ENCODE measurements around the gene KPNA1. TPM values are rescaled to one million over a fixed set of nuclear protein-coding genes. Genes with fewer than 3 reads are reported as not detected.

Gene KPNA1
- total and polyA plus RNA-seq, 11 donors: 13.5 to 127 (median 72.1) TPM

- intact Hi-C loops (cut with DNase I): no loop called here
- Histone ChIP-seq H3K9me3 (no peaks in the 10 kb centered on the region), H3K27ac (no peak overlapping the region), H3K4me3 (no peak overlapping the region), H3K4me1 (peaks cover 0 to 4% (median 0%) of the 10 kb centered on the region in 12 donors), H3K27me3 (no peaks in the 10 kb centered on the region), H3K36me3 (peaks cover 0 to 35% (median 18%) of the 10 kb centered on the region in 9 donors)
- no peak for TF ChIP-seq POLR2A (IDR thresholded peaks at IDR 0.05)
- no peak for TF ChIP-seq CTCF (IDR thresholded peaks at IDR 0.05)
- no peak for ATAC-seq
- WGBS, 4 donors: 98 to 100% (median 100%) methylated on average over 1 of the region's 1 CpG
- no peak for DNase-seq
These were observed 140.7 kb downstream of the KPNA1 start for GRCh38 chr3:122374034-122374433.

Other genes starting within 250 kb of the KPNA1 start
- 1 to 10 TPM in 3 of 9 donors, under 1 TPM in 5, not detected in 1; 0.33 to 8.9 (median 0.86) TPM for gene CSTA, start 189.7 kb downstream of the KPNA1 start, total RNA-seq
- gene CSTA, start 189.7 kb downstream of the KPNA1 start, polyA plus RNA-seq: 1 to 10 TPM in 1 of 2 donors, under 1 TPM in 1; 0.95 to 3.0 TPM
- gene MIX23, start 131.7 kb downstream of the KPNA1 start, total RNA-seq: 10 to 100 TPM; 15.1 to 37.6 (median 22.4) TPM
- gene MIX23, start 131.7 kb downstream of the KPNA1 start, polyA plus RNA-seq: 10 to 100 TPM; 44.9 to 73.8 TPM
- 100 to 1,000 TPM in 6 of 9 donors, 10 to 100 TPM in 3; 46.7 to 135 (median 108) TPM for gene FAM162A, start 130.8 kb downstream of the KPNA1 start, total RNA-seq
- gene FAM162A, start 130.8 kb downstream of the KPNA1 start, polyA plus RNA-seq: 100 to 1,000 TPM; 109 to 269 TPM
- gene WDR5B, start 98.9 kb downstream of the KPNA1 start, total RNA-seq: 1 to 10 TPM; 1.8 to 4.9 (median 2.9) TPM
- gene WDR5B, start 98.9 kb downstream of the KPNA1 start, polyA plus RNA-seq: 1 to 10 TPM; 1.3 to 2.0 TPM
- gene PARP9, start 49.4 kb upstream of the KPNA1 start, total RNA-seq: 10 to 100 TPM in 8 of 9 donors, 1 to 10 TPM in 1; 8.5 to 73.0 (median 15.1) TPM
- gene PARP9, start 49.4 kb upstream of the KPNA1 start, polyA plus RNA-seq: 1 to 10 TPM; 8.2 to 8.8 TPM
- gene DTX3L, start 49.4 kb upstream of the KPNA1 start, total RNA-seq: 10 to 100 TPM; 10.2 to 78.2 (median 13.4) TPM
- 1 to 10 TPM; 4.8 to 5.7 TPM for gene DTX3L, start 49.4 kb upstream of the KPNA1 start, polyA plus RNA-seq
- gene PARP15, start 62.7 kb upstream of the KPNA1 start, total RNA-seq: 1 to 10 TPM in 3 of 9 donors, under 1 TPM in 6; 0.23 to 2.9 (median 0.67) TPM
- 1 to 10 TPM in 1 of 2 donors, under 1 TPM in 1; 0.21 to 1.1 TPM for gene PARP15, start 62.7 kb upstream of the KPNA1 start, polyA plus RNA-seq
- 100 to 1,000 TPM in 1 of 9 donors, 10 to 100 TPM in 8; 10.1 to 104 (median 15.6) TPM for gene PARP14, start 165.9 kb upstream of the KPNA1 start, total RNA-seq
- 1 to 10 TPM; 5.0 to 7.1 TPM for gene PARP14, start 165.9 kb upstream of the KPNA1 start, polyA plus RNA-seq

Measured in heart left ventricle (tissue), 16 donors.